K562 (cell line): Measurements from ENCODE around the gene BCL11A. TPM values are rescaled to one million over a fixed set of nuclear protein-coding genes. Genes with fewer than 3 reads are reported as not detected.

Experiments
- ATAC-seq: fragments of 200-7000 bp; cut with Tn5 transposase; 3 replicates; pipeline ENCODE4 v1.9.1; 2020; ENCODE audit warnings: moderate library complexity
- BruUV-seq: library from RNA; stranded (reverse); fragments of 400-500 nt; replicated peaks from 2 replicates; lab custom pipeline; 2021; lab: Mats Ljungman, UMichigan
- CTCF ChIA-PET: fragments of 300-600 bp; formaldehyde crosslinking; extraction: SDS; loops from one replicate; lab custom pipeline; 2021; ENCODE audit warnings: low intra/inter-chr PET ratio; lab: Yijun Ruan, JAX
- POLR2A ChIA-PET: fragments of 300-600, 350-650 bp; sonication (Branson Sonifier 250); formaldehyde crosslinking; extraction: SDS; loops from one replicate; lab custom pipeline; 2021; ENCODE audit warnings: antibody characterized with exemption, inconsistent platforms; lab: Yijun Ruan, JAX
- DNase-seq, 4 experiments: peaks; one replicate each; pipeline versions ENCODE4 v3.0.0 to v3.0.0-alpha.2; 2011 to 2018; ENCODE audit warnings: low spot score in 3 of 4, mixed read lengths in 3 of 4; ENCODE audit errors: extremely low read depth in 1 of 4
- FAIRE-seq: peaks from 2 replicates; lab custom pipeline; 2011; peaks lifted over from hg19 to GRCh38; lab: Jason Lieb, UNC
- H2AFZ ChIP-seq: 2 replicates; pipeline ENCODE4 v1.6.0; 2011; ENCODE audit warnings: low read depth, low read length, control low read depth, inconsistent platforms
- H3K27ac ChIP-seq: fragments of 200-600 bp; 3 replicates; pipeline ENCODE4 v1.8.0; 2011; ENCODE audit warnings: low read depth, mild to moderate bottlenecking, control low read depth, inconsistent platforms, low read length, moderate library complexity, mixed read lengths; ENCODE audit errors: extremely low read depth
- H3K27me3 ChIP-seq, 2 experiments: fragments of 300-600 bp in 1 of 2; 2 replicates in 1 of 2; 3 replicates in 1 of 2; pipeline versions ENCODE4 v1.6.0 to v1.8.0; 2011; ENCODE audit warnings: inconsistent platforms in 2 of 2, low read length in 2 of 2, mild to moderate bottlenecking in 1 of 2, mixed read lengths in 1 of 2, moderate library complexity in 1 of 2; ENCODE audit not compliant: control insufficient read depth in 2 of 2, insufficient read depth in 2 of 2
- H3K36me3 ChIP-seq: fragments of 300-600 bp; 3 replicates; pipeline ENCODE4 v1.8.0; 2011; ENCODE audit warnings: mild to moderate bottlenecking, low read length, inconsistent platforms; ENCODE audit not compliant: control insufficient read depth, insufficient read depth
- H3K4me1 ChIP-seq, 2 experiments: fragments of 200-600 bp in 1 of 2; replicated peaks in 1 of 2; 2 replicates in 1 of 2; 3 replicates in 1 of 2; pipeline versions ENCODE4 v1.5.1 to v1.8.0; 2011; ENCODE audit warnings: inconsistent platforms in 2 of 2, low read length in 2 of 2, mild to moderate bottlenecking in 1 of 2, mixed read lengths in 1 of 2, moderate library complexity in 1 of 2; ENCODE audit not compliant: control insufficient read depth in 2 of 2, insufficient read depth in 2 of 2
- H3K4me2 ChIP-seq: 2 replicates; pipeline ENCODE4 v1.6.1; 2011; ENCODE audit warnings: low read length, control low read depth, inconsistent platforms, mixed read lengths; ENCODE audit not compliant: insufficient read depth
- H3K4me3 ChIP-seq: fragments of 200-600 bp; sonication (generic), shearing (Covaris generic); 2 replicates; pipeline ENCODE4 v1.5.1; 2016; ENCODE audit warnings: control low read depth, inconsistent platforms
- H3K79me2 ChIP-seq: fragments of 200-600 bp; 3 replicates; pipeline ENCODE4 v1.8.0; 2011; ENCODE audit warnings: low read length, inconsistent platforms; ENCODE audit not compliant: control insufficient read depth, insufficient read depth
- H3K9ac ChIP-seq, 2 experiments: 2 replicates each; pipeline versions ENCODE4 v1.6.0 to v1.6.1; 2011; ENCODE audit warnings: low read depth in 2 of 2, low read length in 2 of 2, control low read depth in 1 of 2, inconsistent platforms in 1 of 2, mild to moderate bottlenecking in 1 of 2, mixed read lengths in 1 of 2; ENCODE audit not compliant: insufficient read depth in 1 of 2
- H3K9me1 ChIP-seq: one replicate; pipeline ENCODE4 v1.6.0; 2011; ENCODE audit warnings: inconsistent platforms, mild to moderate bottlenecking, low read length, moderate library complexity; ENCODE audit not compliant: control insufficient read depth, insufficient read depth
- H3K9me3 ChIP-seq: replicated peaks from 2 replicates; pipeline ENCODE4 v1.5.1; 2011; ENCODE audit warnings: low read depth, low read length, inconsistent platforms; ENCODE audit not compliant: control insufficient read depth, insufficient read depth
- H4K20me1 ChIP-seq: replicated peaks from 2 replicates; pipeline ENCODE4 v1.6.1; 2011; ENCODE audit warnings: low read length, inconsistent platforms, mixed read lengths; ENCODE audit not compliant: control insufficient read depth, insufficient read depth
- ATF4 ChIP-seq: fragments of 450-650 bp; formaldehyde crosslinking; IDR thresholded peaks from 2 replicates; pipeline ENCODE4 v1.4.0; 2022; ENCODE audit warnings: mild to moderate bottlenecking, moderate library complexity
- E2F1 ChIP-seq: sonication (generic); formaldehyde crosslinking; IDR thresholded peaks from 2 replicates; pipeline ENCODE4 v1.8.1; 2023; ENCODE audit warnings: mild to moderate bottlenecking, missing genetic modification reagents, moderate library complexity
- HDAC2 ChIP-seq: fragments of 450-650 bp; IDR thresholded peaks from 2 replicates; pipeline ENCODE4 v1.6.1; 2016; ENCODE audit warnings: mild to moderate bottlenecking
- MAZ ChIP-seq, 2 experiments: fragments of 450-650 bp in 1 of 2; sonication (generic) in 1 of 2; formaldehyde crosslinking; IDR thresholded peaks in 1 of 2; conservative IDR thresholded peaks in 1 of 2; 2 replicates each; pipeline versions ENCODE4 v1.4.0 to v1.5.0; 2020; ENCODE audit warnings: mild to moderate bottlenecking in 1 of 2, missing genetic modification reagents in 1 of 2
- MBD2 ChIP-seq: sonication (generic); IDR thresholded peaks from 2 replicates; pipeline ENCODE4 v1.6.1; 2016; ENCODE audit warnings: low read depth, borderline replicate concordance
- MTF1 ChIP-seq: fragments of 250-450 bp; sonication (Bioruptor Pico); IDR thresholded peaks from 2 replicates; pipeline ENCODE4 v1.9.0; 2021; ENCODE audit warnings: moderate library complexity, mild to moderate bottlenecking, inconsistent platforms, borderline replicate concordance
- MXD1 ChIP-seq: fragments of 250-450 bp; sonication (Bioruptor Pico); IDR thresholded peaks from 2 replicates; pipeline ENCODE4 v1.8.0; 2021; ENCODE audit warnings: borderline replicate concordance, mild to moderate bottlenecking, moderate library complexity; ENCODE audit not compliant: poor library complexity, severe bottlenecking
- NKRF ChIP-seq: fragments of 450-650 bp; IDR thresholded peaks from 2 replicates; pipeline ENCODE4 v1.6.1; 2016; ENCODE audit warnings: borderline replicate concordance
- SRSF7 ChIP-seq: fragments of 200-400 bp; formaldehyde crosslinking; optimal IDR thresholded peaks from 2 replicates; pipeline ENCODE3; 2017; ENCODE audit warnings: mild to moderate bottlenecking, low read depth, low read length
- TSHZ1 ChIP-seq: fragments of 250-450 bp; sonication (Bioruptor Pico); IDR thresholded peaks from 2 replicates; pipeline ENCODE4 v1.4.0; 2020; ENCODE audit warnings: mild to moderate bottlenecking, moderate library complexity
- ZNF311 ChIP-seq: fragments of 250-450 bp; sonication (Bioruptor Pico); IDR thresholded peaks from 2 replicates; pipeline ENCODE4 v1.4.0; 2020; ENCODE audit warnings: mild to moderate bottlenecking, moderate library complexity
- WGBS: fragments of 100-300 bp; shearing (Covaris generic); methylation state at CpG from one replicate; pipeline ENCODE4 v1.1.6; 2016; ENCODE audit warnings: low coverage, mixed read lengths; ENCODE audit not compliant: insufficient coverage; ENCODE audit errors: missing lambda C conversion rate; 5-methylcytosine and 5-hydroxymethylcytosine counted together
- in situ Hi-C: fragments of 300-500 bp; cut with MboI; formaldehyde crosslinking; loops from 4 replicates; pipeline ENCODE4 v1.15.0; 2018; ENCODE audit warnings: inconsistent platforms, mixed read lengths
- intact Hi-C: fragments of 100-400 bp; cut with micrococcal nuclease; formaldehyde crosslinking; loops from 2 replicates; pipeline ENCODE4 v1.14.2; 2022
- polyA plus RNA-seq, 8 experiments: library from polyadenylated mRNA; depleted of rRNA in 4 of 8; stranded (reverse) in 5 of 8; unstranded in 3 of 8; fragments of >200 nt; fragmentation: Nextera tagmentation in 2 of 8; fragmentation: Illumina TruSeq in 1 of 8; extraction: Ambion mirVana in 2 of 8; extraction: Trizol in 1 of 8; gene quantifications; 2 replicates each; pipeline versions ENCODE4 v1.2.1 to v1.2.3, GENCODE V29; 2011 to 2014; ENCODE audit warnings: inconsistent platforms in 1 of 8, missing spikeins in 1 of 8
- total RNA-seq, 7 experiments: library from RNA; depleted of rRNA in 6 of 7; stranded (reverse); fragments of >200 nt in 6 of 7; fragmentation: Illumina TruSeq in 2 of 7; extraction: Trizol in 2 of 7; gene quantifications; 2 replicates each; pipeline versions ENCODE4 v1.2.1 to v1.2.3, GENCODE V29; 2011 to 2021; ENCODE audit warnings: low replicate concordance in 1 of 7

Gene BCL11A
- total and polyA plus RNA-seq, 9 of the 15 experiments (the other 6 are each of a cell fraction or from before 2014, with no cell fraction given): 0.13 TPM; not detected in 8

GRCh38 chr2:60495041-60495625 is 58.3 kb downstream of the BCL11A start:
- ChIA-PET CTCF (no interaction called here), POLR2A (interaction anchor here (0.8 kb wide), 1 partner anchor 129 kb away, joined by 3 read pairs; no protein-coding TSS in a partner anchor)
- Histone ChIP-seq H3K4me3 (no peak overlapping the region), H3K4me1 (no peaks in the 10 kb centered on the region), H4K20me1 (0 out of 2 replicates have a peak, but pooled peaks cover 4% of the 10 kb centered on the region), H3K9me1 (no peaks in the 10 kb centered on the region), H3K4me2 (no peak overlapping the region), H3K9ac (no peak overlapping the region), H3K27me3 (peaks cover 4 to 13% of the 10 kb centered on the region in 2 experiments; a peak in 3 of 5 replicates), H3K9me3 (no peaks in the 10 kb centered on the region), H3K27ac (no peak overlapping the region), H3K79me2 (no peaks in the 10 kb centered on the region), H2AFZ (no peak overlapping the region), H3K36me3 (no peaks in the 10 kb centered on the region)
- TF ChIP-seq MAZ (CRISPR knock-in tag; conservative IDR thresholded peaks at IDR 0.05 in 1 of 2, IDR thresholded peaks at IDR 0.05 in 1 of 2) (no peak), MBD2 (no peak), MXD1 (CRISPR knock-in tag) (no peak), ATF4 (CRISPR knock-in tag) (no peak), SRSF7 (no peak), HDAC2 (no peak), MTF1 (CRISPR knock-in tag) (no peak), NKRF (no peak), ZNF311 (CRISPR knock-in tag) (no peak), TSHZ1 (CRISPR knock-in tag) (no peak), E2F1 (CRISPR knock-in tag) (no peak)
- no peak for FAIRE-seq
- in situ Hi-C loops: no loop called here
- no TSS peak for BruUV-seq
- no peak for ATAC-seq
- WGBS: 0% methylated on average over 3 of the region's 6 CpGs
- DNase-seq: no peak
- intact Hi-C loops: no loop called here
